EL (cell line): ENCODE measurements around the gene COL4A2.

ENCODE experiments used
- DNase-seq: peaks from one replicate; pipeline ENCODE4 v3.0.0-alpha.2; 2016

The COL4A2 gene

DNA sequence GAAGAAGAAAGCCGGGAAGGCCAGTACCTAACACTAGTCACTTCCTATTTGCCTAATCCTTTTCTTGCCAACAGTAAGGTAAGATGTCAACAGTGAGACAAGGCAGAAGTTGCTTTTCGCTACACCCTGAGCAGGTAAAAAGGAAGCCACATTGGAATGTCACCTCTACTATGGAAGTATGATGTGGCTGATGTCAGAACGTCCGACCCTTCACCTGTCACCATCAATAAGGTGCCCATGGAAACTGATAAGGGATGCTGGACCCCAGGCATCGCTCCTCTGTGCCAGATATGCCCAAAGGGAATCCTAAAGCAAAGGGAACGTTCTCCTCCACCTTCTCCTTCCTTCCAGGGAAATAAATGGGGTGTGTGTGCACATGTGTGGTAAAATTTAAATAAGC lies 34.4 kb upstream of the COL4A2 start:
- no peak for DNase-seq

DNA sequence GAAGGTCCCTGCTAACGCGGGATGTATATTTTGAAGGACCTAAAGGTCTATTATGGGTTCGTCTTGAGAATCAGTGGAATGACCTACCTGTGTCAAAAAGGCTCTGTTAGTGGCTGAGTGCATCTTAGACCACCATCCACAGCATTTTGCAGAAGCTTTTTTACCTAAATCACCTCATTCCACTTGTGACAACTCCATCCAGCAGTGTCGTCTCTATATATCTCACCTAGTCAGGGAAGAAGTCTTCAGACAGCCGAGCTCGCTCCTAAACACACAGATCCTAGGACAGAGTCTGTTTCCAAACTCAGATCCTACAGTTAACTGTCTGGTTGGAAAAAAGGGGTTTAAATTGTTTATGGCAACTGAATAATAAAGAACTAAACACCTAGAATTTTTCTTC lies 33.8 kb upstream of the COL4A2 start:
- no peak for DNase-seq

DNA sequence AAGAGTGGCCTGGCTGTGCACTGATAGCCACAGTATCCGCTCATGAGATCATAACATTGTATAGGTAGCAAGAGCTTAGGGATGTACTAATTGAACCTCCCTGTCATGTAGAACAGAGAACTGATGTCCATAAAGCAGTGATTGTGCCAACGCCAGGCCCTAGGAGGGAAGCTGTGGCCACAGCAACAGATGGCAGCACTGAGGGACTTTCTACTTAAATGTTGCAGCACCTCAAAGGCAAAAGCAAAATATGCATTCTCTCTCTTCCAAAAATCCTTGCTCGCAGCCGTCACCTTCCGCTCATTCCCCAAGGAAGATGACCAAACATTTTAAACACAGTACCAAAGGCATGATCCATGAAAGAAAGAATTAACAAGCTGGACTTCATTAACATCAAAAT lies 32.4 kb upstream of the COL4A2 start:
- no peak for DNase-seq

DNA sequence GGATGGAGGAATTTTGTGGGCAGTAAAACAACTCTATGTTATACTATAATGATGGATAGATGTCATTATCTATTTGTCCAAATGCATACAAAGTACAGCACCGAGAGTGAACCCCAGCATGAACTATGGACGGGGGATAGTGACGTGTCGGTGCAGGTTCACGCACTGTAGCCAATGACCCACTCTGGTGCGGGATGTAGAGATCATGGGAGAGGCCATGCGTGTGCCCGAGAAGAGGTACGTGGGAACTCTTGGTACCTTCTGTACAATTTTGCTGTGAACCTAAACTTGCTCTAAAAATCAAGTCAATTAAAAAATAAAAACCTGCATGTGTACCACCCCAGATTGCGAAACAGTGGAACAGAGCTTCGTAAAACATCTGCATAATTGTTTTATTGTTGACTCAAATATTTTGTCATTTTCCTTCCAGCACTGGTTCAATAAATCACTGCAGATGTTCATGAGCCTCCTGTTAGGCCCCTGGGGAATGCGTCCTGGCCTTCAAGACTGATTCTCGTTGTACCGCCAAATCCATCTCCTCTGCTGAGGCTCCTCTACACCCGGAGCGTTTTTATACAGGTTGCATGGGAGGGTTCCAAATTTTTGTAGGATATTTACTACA lies 31.0 kb upstream of the COL4A2 start:
- DNase-seq: no peak

DNA sequence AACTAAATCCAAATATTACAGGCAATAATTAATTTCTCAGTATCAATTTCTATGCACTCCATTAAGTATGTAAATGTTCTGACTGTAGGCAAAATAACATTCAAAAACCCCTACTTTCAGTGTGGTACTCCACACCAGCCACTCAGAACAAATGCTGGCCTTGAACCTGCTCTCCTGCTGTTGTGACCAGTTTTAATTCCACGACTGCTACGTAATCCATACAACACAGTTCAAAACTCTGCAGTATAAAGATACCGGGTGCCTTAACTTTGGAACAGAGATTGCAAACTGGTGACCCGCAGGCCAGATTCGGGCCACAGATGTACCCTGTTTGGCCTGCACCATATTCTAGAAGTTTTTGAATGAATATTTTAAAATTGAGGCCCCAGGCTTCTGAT lies 30.5 kb upstream of the COL4A2 start:
- DNase-seq: no peak

DNA sequence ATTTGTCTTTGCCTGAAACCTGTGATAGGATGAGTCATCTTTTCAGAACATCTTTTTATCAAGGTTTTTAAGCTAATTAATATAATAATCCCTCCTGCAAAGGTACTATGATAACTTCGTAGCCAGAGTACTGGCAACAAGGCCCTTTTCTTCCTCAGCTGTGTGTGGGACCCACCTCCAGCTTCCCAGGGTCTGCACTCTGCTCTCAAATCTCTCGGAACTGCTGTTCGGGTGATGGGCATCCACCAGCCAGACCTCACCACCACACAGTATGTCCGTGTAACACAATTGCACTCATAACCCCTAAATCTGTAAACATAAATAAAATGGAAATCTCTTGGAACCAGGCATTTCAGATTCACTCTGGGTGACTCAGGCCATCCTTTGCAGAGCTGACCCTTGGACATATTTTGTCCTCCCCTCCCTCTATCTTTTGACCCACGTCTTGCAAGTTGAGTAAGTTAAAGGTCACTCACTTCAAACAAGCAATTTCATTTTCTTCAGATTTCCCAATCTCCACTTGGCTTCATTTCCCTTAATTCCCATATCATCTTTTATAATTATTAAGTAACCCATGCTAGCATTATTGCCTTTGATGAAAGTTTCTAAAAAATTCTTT lies 29.6 kb upstream of the COL4A2 start:
- no peak for DNase-seq

DNA sequence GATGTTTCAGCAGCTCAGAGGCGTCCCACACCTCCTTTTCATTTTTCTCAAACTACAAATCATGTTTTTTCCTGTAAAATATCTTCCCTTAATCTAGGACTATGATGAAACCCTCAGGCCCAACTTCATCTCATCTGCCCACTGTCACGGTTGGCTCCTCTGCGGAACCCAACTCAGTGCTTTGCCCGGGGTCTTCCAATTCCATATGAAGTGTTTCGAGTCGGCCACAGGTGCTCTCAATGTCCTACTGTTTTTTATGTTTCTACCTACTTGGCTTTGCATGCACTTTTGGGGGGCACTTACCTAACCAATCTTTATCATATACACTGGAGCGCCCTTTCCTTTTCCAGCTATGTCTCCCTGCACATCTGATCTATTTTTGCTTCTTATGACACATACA lies 28.2 kb upstream of the COL4A2 start:
- no peak for DNase-seq

DNA sequence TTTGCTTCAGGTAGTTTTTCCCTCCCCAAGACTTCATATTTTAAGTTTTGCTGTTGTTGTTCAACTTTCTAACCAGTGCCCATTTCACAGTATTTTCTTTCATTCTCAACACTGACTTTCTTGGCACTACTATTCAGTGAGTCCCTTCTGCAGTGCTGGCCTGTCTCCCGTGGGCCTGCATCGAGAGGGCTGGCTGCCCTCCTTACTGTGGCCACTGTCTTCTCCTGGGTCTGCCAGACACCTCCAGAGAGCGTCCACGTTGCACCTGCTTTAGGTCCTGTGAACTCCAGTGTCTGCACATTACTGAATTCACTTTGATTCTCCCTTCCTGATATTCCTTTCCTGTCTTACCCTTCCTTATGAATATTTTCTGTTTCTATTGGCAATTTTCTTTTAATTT lies 27.4 kb upstream of the COL4A2 start:
- no peak for DNase-seq

DNA sequence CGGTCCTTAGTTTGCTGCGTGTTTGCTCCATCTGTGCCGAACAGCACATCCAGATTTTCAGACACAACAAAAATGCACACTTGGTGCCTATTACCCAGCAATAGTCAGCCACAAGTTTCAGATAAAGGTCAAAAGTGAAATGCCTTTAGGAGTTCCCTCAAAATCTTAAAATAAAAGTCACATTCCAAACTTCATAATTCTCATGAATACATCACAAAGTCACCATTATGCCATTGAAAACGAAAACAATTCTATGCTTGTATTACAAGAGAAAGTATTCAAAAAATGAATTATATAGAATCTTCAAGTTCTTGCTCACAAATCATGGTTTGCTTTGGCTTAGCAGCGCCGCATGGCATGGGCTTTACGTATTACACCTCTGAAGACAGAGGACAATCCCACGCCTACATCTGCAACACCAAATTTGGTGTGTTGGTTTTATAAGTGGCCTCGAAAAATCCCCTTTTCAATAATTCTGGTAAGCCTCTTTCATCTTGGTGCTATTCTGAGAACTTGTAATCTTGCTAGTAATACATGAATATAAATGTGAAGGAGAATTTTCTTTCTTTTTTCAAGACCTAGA lies 26.8 kb upstream of the COL4A2 start:
- DNase-seq: peak; percentile 47

DNA sequence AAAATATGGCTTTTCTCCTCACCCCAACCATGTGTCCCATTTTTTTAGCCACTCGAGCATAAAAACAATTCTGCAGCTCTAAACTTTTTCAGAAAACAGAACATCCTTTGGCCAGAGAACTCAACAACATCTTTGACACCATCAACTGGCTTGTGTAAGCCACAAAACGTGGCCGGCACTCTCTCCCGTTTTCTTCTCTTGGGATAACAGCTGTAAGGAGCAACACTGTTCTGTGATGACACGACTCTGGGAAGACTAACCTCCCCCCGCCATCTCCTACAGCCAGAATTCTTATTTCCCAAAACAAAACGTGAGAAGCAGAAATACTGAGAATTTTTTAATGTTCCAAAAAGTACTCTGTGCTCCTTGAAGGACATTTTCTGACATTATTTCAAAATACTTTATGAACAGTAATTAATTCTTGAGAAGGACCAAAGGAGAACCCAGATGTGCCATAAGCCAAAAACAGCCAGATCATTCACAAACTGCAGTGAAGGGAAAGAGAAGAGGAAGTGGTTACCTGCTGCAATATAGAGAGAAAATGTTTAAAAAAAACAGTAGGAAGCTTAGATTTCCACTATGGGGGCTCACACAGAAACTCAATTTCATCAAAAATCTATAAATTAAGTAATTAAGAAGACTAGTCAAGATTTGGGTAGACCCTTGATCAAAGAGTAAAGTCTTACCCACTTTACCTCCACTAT lies 25.9 kb upstream of the COL4A2 start:
- no peak for DNase-seq

DNA sequence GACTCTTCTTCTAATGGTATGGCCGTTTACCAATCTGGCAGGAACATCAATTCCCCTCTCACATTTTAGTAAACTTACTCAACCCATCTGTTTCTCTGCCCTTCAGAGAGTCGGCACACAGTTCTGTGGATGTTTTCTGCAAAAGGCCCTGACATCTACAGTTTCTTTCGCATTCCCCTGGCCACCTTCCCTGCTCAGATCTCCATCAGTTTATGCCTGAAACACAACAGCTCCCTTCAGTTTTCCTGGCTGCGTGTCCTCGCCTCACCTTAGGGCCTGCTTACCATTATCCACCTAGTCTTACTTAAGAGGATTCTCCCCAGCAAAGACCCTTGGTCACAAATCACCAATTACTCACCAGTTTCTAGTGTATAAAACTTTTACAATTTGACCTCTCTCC lies 25.3 kb upstream of the COL4A2 start:
- no peak for DNase-seq

DNA sequence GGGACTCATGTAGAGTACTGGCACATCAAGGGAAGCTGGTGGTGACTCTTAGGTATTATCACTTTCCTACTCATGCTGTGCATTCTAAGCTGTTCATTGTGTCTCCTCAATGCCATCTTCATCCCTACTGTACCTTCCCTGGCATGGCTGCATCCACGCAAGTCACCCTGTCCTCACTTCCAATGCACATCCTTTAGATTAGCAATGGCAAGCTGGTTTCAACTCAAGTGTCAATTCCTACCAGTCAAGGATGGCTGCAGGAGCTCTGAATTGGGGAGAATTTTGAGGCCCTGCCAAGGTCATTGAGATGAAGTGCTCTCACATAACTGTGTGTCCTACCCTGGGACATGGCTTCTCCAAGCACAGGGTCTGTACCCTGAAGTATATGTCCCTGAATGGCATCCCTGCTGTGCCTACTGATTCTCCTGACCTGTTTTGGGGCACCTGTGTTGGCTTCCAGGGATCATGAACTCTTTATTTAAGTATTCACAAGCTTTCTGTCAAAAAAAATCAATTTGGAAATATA lies 24.7 kb upstream of the COL4A2 start:
- no peak for DNase-seq

DNA sequence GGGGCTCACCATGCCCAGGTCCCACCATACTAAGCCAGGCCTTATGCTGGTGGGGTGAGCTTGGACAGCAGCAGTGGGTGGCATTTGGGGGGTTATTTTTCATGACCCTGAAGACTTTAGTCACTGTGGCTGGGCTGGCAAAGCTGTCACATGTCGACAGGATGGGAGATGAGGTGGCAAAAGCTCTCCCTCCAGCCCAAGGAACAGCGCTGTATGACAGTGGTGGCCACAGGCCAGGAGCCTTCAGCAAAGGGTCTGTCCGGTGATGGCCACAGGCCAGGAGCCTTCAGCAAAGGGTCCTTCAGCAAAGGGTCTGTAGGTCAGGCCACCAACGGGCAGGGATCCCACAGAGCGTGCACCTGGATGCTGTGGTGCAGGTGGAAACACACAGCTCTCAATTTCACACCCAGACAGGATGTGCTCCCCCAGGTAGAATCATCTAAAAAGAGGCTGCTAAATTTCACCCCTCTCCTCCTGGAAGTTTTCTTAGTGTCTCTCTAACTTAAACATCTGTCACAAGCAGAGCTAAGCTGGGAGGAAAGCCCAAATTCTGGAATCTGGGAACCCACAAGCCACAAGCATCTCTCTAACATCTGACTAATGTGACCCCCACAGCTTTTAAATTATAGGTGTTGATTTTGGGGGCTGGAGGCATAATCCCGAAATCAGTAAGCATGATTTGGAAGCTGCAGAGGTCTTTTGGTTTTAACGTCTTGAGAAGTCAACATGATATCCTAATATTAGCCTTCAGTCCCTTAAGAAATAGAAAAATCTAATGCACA lies 23.2 kb upstream of the COL4A2 start:
- peak; percentile 68 for DNase-seq

DNA sequence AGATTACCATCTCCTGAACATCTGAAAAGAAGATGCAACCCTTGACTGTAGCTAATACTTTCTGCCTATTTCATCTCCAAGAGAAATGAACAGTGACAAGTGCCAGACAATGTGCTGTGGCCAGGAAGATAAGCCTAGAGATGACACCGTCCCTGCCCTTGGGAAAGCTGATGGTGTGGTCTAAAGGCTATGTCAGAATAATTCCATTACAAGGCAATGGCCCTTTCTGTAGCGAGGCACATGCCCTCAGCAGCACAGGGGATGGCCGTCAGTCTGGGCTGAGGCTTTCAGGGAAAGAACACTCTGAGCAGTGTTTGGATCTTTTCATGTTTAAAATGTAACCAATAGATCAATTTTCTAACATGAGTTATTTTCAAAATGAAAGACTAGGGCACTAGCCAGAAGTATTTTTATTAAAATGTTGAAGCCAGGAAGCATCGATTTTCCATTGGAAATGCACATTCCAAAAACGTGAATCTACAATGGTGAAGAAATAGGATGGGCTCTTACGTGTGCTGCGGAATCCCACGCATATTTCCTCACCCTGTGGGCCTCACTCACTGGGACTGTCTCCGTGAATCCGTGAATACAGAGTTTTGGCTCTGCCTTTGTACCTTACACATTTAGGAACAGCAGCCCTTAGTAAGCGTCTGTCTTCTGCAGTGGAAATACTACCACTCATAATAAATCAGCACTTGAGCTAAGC lies 22.2 kb upstream of the COL4A2 start:
- DNase-seq: peak; percentile 70

DNA sequence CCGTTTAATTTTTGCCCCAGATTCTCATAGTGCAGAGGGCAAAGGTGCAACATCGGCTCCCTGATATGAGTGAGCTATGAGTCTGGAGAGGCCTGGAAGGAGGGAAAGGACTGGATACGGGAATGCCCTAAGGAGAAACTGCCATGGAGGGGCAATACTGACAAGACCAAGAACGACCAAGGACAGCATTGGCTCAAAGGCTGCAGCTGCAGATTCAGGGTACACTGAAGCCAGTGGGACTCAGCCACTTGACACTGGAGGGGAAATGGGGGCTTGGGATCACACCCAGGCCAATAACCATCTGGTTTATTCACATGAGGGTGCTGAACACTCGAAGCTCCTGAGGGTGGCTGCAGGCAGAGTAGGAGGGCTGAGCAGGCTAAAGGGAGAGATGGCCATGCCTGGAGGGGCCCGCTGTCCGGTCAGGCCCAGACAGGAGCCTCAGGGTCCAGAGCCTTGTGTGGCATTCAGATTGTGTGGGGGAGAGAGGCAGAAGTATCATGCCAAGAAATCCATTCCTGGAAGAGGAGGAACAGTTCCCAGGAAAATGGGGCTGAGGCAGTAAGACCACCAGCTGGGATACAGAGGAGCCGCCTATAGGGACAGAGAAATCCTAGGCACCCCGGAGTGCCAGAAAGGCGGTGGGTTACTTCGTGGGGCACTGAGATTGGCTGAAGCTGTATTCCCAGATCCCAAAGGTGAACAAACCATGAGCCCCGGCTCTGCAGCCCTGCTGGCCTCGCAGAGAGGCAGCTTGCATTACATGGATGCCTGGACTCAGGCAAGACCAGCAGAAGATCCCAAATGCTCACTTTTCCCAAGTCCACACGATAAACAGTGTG lies 20.9 kb upstream of the COL4A2 start:
- DNase-seq: no peak

DNA sequence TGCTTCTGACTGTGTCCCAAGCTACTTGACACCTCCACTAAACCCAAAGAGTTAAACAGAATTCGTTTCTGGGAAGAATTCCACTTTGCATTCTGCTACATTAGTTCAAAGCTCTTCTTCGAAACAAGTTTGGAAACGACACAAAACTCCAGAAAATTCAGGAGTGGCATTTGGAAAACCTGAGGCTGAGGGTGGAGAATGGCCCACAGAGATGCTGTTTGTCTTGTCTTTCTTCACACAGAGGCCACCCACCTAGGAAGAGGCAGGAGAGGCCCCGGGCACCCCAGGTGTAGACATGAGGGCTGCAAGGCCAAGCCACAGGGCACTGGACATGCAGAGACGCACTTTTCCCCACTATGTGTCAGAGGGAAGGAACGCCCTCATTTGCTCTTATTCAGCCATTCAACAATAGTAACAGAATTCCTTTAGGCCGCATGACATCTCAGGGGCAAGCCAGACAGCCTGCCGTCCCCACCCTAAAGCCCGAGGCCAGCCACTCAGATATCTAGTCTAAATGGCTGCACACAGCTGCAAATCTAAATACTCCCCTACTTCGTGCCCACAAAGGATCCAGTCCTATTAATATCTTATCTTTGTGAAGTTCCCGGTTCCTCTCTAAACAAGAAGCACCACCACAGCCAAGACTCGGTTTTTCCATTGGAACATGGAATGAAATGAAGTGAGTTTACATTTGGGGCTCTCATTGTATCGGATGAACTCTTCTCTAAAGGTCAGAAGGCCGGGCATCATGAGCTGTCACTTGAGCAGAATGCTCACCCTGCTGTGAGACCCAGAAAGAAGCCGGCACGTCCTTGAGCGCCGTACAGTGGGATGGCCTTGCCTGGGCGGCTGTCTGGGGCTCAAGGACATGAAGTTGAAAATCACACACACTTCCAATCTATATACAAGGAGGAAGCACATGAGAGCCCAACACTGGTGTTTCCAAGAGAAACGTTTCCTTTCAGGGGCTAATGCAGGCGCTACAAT lies 20.0 kb upstream of the COL4A2 start:
- no peak for DNase-seq

DNA sequence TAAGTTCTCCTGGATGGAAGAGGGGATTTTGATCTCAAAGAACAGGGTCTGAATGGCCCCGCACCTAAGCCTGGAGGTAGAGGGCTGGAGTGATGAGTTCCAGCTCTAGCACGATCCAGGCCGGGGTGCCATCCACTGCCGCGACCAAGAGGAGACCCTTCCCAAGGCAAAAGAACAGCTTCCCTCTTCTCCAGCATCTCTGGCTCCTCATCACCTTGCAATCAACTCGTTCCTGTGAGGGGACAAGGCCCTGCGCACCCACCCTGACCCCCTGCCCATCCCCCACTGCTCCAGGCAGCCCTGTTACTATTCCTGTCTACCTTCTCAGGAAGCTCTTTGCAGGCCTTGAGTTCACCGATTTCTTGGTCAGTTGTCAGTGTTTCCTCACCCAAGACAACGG lies 17.9 kb upstream of the COL4A2 start:
- no peak for DNase-seq

DNA sequence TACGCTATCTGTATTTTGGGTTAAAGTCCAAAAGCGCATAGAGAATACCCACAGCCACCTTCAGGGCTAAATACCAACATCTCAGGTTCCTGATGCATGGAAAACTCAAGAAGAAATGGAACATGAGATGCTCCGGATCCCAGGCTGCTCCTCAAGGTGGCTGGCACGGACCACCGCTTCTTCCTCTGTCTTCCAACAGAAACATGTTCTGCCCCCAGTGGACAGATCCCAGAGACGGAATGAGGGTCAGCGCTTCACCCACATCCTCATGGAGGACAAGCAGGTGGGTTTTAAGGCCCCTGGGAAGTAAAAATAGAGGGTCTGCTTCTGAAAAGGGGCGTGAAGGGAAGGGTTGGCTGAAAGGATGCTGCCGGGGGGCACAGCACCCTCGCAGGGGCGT lies 17.4 kb upstream of the COL4A2 start:
- DNase-seq: no peak

DNA sequence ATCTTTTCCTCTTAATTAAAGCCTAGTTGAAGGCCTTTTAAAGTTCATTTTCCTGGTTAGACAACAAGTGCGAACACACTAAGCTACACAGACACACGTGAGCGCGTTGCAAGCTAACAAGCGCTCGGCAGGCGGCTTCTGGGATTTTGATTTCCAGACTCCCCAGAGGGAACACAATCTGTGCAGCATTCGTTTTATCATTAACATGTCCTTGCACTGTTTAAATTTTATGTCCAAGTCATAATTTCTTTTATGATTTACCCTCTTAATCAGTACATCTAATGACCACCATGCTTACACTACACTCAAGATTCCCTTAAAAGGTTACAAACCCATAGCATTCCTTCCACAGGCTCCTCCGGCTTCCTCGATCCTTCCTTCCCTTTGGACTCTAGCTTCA lies 16.9 kb upstream of the COL4A2 start:
- DNase-seq: no peak

DNA sequence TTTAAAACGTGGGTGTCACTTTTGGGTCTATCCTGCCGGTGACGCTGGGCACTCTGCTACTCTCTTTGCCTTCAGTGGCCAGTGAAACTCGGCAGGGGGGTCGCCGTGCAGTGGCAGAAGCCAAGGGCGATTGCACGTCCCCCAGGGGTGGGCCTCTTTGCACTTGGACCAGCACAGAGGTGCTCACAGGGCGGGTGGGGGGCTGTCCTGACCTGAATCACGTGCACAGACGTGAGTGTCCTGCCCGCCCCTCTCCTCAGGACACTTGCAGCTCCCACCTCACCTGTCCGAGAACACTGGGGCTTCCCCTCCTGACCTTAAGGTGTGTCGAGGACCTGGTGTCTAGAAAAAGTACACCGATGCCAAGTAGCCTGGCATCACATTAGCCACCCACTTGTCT lies 16.3 kb upstream of the COL4A2 start:
- DNase-seq: no peak
